ENCODE data around the gene CTBP2.

The CTBP2 gene

DNA sequence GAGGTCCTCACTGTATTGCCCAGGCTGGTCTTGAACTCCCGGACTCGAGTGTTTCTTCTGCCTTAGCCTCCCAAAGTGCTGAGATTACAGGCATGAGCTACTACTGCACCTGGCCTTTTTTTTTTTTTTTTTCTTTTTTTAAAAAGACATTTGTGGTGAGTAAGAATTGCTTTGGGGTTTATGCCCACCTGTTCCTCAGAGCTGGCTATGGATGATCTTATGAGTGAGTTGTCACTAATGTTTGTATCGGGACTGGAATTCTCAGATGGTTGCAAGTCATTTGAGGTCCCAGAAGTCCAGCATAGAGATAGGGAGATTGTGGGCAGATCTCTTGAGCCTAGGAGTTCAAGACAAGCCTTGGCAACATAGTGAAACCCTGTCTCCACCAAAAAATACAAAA is 183.2 kb downstream of the CTBP2 start:
- DNase-seq (ENCODE audit: low read depth in 2 of 2): no peak

GRCh38 chr10:124975977-124976514 is 184.3 kb downstream of the CTBP2 start:
- DNase-seq (ENCODE audit: low read depth in 2 of 2): no peak

- no peak for DNase-seq (ENCODE audit: low read depth in 2 of 2)
Measured at GRCh38 chr10:124974131-124974530, 186.2 kb downstream of the CTBP2 start.

DNA sequence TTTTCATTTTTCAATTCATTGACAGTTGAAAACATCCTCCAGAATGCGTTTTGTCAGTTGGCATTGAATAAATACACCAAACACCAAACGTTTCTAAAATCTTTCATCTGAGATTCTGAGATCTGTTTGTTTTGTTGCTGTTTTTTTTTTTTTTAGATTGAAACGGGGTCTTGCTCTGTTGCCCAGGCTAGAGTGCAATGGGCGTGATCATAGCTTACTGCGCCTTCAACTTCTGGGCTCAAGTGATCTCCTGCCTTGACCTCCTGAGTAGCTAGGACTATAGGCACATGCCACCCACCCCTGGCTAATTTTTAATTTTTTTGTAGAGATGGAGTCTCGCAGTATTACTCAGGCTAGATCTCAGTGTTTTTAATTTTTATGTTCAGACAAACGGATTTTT is 187.7 kb downstream of the CTBP2 start:
- no peak for DNase-seq (ENCODE audit: low read depth in 2 of 2)

- DNase-seq (ENCODE audit: low read depth in 2 of 2): no peak
Measured at GRCh38 chr10:124971276-124971675, 189.1 kb downstream of the CTBP2 start.

DNA sequence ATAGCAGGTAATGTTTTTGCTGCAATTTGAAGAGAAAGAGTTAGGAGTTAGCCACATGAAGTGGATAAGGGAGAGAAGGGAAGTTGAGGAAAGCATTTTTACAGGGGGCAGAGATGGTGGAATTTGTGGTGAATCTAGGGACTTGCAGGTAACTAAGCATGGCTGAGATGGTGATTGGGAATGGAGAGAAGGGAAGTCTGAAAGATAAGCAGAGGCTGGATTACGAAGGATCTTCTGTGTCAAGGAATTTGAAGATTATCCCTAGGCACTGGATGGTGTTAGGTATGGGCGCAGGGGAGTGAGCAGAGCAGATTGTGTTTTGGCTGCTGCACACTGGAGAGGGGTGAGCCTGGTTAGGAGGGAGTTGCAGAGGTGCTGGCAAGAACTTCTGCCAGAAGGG is 193.1 kb downstream of the CTBP2 start:
- no peak for DNase-seq (ENCODE audit: low read depth in 2 of 2)

GRCh38 chr10:124966008-124966407 is 194.4 kb downstream of the CTBP2 start:
- DNase-seq (ENCODE audit: low read depth in 2 of 2): no peak

- no peak for DNase-seq (ENCODE audit: low read depth in 2 of 2)
Measured at GRCh38 chr10:124963866-124964720, 196.3 kb downstream of the CTBP2 start.

DNA sequence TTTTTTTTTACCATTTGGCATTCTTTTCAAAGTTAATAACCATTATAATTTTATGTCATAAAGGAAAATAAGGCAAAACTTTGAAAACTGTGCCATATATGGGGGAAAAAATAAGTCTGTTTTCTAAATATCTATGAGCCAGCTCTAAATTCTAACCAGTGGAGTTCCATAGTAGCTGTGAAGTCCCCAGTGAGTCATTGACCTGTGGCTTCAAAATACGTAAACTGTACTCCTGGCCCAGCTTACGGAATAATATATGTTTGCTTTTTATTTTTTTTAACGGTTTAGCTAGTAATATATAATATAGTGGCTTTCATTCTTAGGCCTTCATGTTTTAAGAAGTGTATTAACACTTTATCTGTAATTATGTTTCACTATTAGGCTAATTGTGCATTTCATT is 197.9 kb downstream of the CTBP2 start:
- DNase-seq (ENCODE audit: low read depth in 2 of 2): no peak

- DNase-seq (ENCODE audit: low read depth in 2 of 2): no peak
Measured at GRCh38 chr10:124961248-124961570, 199.2 kb downstream of the CTBP2 start.

DNA sequence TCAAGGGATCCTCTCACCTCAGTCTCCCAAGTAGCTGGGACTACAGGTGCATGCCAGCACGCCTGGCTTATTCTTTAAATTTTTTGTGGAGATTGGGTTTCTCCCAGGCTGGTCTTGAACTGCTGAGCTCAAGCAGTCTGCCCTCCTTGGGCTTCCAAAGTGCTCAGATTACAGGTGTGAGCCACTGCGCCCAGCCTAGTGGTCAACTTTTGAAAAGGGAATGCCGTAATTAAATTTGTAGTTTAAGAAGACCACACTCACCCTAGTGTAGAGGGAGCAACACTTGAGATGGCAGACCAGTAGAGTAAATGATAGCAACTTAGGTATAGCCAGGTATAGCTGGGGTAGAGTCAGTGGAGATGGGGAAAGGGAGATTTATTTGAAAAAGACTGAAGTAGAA is 200.8 kb downstream of the CTBP2 start:
- no peak for DNase-seq (ENCODE audit: low read depth in 2 of 2)

- DNase-seq (ENCODE audit: low read depth in 2 of 2): no peak
Measured at GRCh38 chr10:124957404-124957947, 202.9 kb downstream of the CTBP2 start.

DNA sequence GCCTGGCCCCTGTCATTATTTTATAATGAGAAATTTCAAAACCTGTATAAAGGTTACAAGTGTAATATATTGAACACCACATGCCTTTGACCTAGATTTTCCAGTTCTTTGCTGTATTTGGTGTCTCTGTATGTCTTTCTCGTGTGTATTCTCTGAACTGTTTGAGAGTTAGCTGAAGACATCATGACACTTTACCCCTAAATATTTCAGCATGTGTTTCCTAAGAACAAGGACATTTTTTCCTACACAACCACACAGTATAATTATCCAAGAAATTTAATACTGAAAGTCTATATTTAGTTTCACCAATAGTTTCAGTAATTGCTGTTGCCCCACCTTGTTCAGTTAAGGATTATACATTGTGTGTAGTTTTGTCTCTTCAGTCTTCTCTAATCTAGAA is 203.6 kb downstream of the CTBP2 start:
- no peak for DNase-seq (ENCODE audit: low read depth in 2 of 2)

DNA sequence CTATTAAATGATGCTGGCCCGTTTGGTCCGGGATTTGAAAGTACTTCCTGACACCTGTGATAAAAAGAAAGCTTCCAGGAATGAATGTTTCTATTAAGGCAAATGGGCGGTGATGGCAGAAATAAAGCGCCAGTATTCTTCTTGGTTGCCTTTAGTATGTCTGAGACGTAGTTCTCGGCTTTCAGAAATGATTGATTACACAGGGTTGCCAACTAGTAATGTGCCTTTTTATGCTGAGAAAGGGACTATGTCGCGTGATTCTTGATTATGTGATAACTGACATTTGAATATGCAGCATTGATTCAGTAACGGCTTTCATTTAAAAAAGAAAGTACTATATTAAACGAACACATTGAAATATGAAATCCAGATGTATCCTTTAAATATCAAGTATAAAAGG is 204.5 kb downstream of the CTBP2 start:
- DNase-seq (ENCODE audit: low read depth in 2 of 2): no peak

GRCh38 chr10:124955243-124955642 is 205.1 kb downstream of the CTBP2 start:
- no peak for DNase-seq (ENCODE audit: low read depth in 2 of 2)

DNA sequence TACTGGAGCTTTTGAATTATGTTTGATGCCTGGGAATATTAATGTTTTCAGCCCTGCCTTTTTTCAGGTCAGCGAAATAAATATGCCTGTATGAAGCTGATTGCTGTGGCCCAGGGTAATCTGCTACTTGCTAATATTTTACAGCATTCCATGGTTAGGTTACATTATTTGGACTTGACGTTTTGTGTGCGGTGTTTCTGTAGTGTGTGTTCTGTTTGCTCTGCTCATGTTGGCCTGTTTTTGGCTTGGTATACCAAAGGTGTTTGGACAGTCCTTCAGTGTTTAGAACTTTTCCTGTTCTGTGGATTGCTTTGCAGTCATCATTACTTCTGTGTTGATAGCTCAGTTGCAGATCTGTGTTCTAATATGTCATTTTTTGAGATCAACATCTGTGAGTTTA is 206.9 kb downstream of the CTBP2 start:
- DNase-seq (ENCODE audit: low read depth in 2 of 2): no peak

DNA sequence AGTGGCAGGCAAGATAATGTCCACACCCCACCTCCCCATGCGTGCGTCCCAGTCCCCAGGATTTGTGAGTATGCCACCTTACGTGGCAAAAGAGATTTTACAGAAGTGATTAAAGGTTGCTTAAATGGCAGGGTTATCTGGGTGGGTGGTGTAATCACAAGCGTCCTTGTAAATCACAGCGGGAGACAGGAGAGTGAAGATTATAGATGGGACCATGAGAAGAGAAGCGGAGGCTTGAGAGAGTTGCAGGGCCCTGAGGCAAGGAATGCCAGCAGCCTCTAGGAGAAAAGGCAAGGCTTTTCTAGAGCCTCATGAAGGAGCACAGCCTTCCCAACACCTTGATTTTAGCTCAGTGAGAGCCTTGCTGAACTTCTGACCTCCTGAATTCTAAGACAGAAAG is 208.2 kb downstream of the CTBP2 start:
- DNase-seq (ENCODE audit: low read depth in 2 of 2): no peak

- no peak for DNase-seq (ENCODE audit: low read depth in 2 of 2)
Measured at GRCh38 chr10:124949543-124949942, 210.8 kb downstream of the CTBP2 start.

DNA sequence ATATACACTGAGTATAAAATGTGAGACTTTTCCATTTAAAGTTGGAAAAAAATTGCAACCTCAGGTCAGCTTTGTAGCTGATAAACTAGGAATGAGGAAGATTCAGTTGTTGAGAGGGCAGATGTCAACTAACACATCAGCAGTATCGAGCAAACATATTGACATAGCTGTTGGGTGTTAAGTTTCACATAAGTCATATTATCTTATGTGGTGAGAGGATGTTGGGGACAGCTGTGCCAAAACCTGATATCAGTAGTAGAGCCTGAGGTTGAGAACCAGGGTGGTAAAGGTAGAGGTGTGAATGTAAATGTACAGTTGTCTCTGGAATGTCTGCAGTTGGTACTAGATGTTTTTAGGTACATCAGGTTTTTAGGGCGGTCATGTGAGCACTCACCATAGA is 213.4 kb downstream of the CTBP2 start:
- DNase-seq (ENCODE audit: low read depth in 2 of 2): no peak

DNA sequence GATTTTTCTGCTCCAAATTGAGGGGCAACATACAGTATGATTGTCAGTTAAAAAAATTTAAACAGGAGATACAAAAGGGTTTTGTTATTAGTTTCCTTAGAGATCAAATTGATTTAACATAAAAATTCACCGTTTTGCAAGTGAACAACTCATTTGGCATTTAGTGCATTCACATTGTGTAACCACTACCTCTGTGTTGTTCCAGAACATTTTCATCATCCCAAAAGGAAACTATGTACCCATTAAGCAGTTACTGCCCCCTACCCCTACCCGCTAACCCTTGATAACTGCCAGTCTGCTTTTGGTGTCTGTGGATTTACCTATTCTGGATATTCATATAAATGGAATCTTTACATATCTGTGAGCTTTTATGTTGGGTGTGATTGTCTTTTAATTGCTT is 215.4 kb downstream of the CTBP2 start:
- no peak for DNase-seq (ENCODE audit: low read depth in 2 of 2)

DNA sequence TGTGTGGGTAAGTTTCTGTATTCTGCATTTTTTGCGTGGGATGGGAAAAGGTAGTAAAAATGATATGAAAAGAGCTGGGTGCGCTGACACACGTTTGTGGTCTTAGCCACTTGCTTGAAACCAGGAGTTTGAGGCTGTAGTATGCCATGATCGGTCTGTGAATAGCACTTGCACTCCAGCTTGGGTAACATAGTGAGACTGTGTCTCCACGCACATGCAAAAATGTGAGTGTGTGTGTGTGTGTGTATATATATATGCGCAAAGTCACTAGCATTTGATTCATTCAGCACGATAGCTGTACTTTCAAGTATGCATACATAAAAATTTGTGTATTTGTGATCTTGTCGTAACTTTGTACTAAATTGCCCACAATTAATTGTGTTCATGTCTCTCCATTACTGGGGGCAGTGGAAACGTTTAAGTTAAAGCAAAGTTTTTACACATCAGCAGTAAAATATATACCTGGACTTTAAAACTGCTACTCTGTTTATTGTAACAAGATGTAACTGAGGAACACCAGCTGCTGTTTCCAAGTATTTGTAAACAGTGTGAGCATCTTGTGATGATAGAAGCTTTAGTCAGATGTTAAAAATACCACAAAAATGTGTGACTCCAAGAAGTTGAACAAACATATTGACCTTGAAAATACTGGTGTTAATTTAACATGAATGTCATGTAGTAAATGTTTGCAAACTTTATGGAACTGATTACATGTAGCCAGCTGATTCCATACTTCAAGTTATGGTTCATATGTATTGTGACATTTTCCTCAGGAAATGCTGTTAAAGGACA is 216.9 kb downstream of the CTBP2 start:
- DNase-seq (ENCODE audit: low read depth in 2 of 2): no peak

GRCh38 chr10:124942317-124943169 is 217.8 kb downstream of the CTBP2 start:
- DNase-seq (ENCODE audit: low read depth in 2 of 2): no peak

Data from stimulated activated CD4-positive, alpha-beta T cell treated with anti-CD3 and anti-CD28 coated beads, Interleukin-1b, Interleukin-23, amount 100 ng/mL, for 4 hours (primary cell).